ENCODE data around the gene KIF24.
"Not testable (repeated sequence)": the region's sequence is repeated elsewhere in the genome, so short reads cannot be mapped to it uniquely, and the experiment has no call there.

Gene KIF24

DNA sequence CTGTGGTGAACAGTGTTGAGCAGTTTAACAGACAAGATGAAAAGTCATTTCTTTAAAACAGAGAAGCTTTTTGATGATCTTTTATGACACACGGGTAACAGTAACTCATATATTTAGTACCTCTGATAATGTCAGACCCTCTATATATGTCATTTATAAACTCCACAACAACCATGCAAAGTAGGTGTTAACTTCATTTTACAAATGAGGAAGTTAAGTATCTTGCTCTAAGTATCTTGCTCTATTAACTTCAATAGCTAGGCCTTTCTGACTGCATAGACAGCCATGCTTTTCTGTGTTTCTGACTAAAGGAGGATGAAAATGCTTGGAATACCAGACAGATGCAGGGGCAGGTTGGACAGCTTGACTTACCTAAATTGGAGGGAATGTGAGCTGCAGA, 2.1 kb upstream of the KIF24 start:
- DNase-seq (ENCODE audit: low read depth in 2 of 2), result no peak

GRCh38 chr9:34328500-34328986, 525 bp downstream of the KIF24 start:
- DNase-seq (ENCODE audit: low read depth in 2 of 2), result no peak

- DNase-seq (ENCODE audit: low read depth in 2 of 2), result no peak
Measured at GRCh38 chr9:34326690-34327089, 2.4 kb downstream of the KIF24 start.

DNA sequence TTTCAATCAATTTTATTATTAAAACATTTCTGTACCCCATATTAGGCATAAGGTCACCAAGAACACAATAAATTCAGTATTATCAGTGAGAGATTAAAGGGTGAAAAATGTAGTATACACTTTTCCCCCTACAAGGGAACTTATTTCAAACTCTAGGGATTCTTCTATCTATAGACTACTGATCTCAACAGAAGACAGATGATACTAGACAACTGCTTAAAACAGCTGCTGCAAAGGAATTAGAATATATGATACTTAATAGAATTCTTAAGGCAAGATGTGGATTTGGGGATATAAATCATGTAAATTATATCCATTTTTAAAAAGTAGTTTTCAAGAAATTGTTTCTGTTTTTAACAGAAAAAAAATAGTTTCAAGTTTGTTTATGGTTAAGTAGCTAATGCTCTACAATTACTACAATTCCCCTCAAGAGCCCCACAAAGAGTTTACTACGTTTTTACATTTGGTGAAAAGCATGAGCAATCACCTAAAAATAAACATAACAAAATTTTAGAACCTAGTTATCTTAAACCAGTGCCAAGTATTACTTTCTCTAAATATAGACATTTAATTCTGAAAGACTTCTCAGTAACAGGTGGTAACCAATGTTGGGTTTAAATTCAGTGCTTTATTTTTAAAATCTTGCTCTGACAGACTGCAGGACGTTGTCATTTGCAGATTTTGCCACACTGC, 6.0 kb downstream of the KIF24 start:
- no peak for DNase-seq (ENCODE audit: low read depth in 2 of 2)

- DNase-seq (ENCODE audit: low read depth in 2 of 2), result no peak
Measured at GRCh38 chr9:34321451-34321850, 7.6 kb downstream of the KIF24 start.

DNA sequence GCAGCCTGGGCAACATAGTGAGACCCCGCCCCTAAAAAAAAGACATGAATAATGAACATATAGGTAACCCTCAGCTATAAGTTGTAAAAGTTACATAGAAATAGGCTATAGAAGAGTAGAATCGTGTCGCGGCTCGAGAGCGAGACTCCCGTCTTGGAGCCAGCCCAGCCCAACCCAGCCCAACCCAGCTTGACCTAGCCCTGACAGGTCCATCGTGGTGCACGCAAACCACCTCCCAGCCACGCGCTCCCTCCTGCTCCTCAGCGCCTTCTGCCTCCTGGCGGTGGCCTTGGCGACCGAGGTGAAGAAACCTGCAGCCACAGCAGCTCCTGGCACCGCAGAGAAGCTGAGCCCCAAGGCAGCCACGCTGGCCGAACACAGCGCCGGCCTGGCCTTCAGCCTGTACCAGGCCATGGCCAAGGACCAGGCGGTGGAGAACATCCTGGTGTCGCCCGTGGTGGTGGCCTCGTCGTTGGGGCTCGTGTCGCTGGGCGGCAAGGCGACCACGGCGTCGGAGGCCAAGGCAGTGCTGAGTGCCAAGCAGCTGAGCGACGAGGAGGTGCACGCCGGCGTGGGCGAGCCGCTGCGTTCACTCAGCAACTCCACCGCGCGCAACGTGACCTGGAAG, 10.8 kb downstream of the KIF24 start:
- DNase-seq (ENCODE audit: low read depth in 2 of 2), result no peak

GRCh38 chr9:34317436-34317835, 11.6 kb downstream of the KIF24 start:
- DNase-seq (ENCODE audit: low read depth in 2 of 2), result no peak

DNA sequence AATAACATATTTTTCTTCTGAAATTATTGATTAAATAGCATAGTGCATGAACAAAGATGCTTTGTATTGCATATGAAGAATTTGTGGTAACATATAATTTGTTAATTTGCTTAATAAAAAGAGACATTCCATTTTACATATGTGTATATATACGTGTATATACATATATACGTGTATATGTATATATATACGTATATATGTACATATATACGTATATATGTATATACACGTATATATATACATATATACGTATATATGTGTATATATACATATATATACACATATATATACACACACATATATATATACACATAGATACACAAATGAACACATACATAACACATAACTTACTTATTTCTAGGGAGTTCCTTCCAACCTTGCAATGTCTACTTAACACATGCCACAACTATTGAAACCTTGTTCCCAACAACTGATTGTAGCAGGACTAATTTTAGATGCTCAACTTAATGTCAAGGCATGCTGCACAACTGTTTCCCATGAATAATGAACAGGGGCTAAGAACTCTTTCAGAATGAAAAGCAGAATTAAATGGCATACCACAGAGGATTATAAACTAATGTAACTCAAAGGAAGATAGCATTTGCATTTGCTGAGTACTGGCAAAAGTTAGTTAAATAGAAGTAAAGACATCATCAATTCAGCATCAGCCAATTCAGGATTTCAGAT, 17.4 kb downstream of the KIF24 start:
- DNase-seq (ENCODE audit: low read depth in 2 of 2), result no peak

DNA sequence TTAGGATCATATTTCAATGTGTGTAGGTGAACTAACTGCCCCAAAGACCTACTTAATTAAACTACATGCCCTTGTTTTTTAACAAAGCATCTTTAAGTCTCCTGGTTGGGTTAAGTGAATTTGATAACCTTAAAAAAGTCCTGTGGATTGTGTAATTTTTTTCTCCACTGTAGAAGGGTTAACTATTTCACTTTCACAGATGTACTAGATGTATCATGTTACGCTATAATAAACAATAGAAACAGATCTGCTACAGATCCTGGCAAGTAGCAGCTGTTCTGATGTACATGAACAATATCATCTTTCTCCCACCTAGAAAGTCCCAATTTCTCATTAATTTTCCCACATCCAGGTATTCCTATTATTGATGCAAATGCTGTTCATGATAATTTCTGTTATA, 18.9 kb downstream of the KIF24 start:
- no peak for DNase-seq (ENCODE audit: low read depth in 2 of 2)

GRCh38 chr9:34308316-34308715, 20.8 kb downstream of the KIF24 start:
- not testable (repeated sequence) for DNase-seq (ENCODE audit: low read depth in 2 of 2)

GRCh38 chr9:34301064-34301463, 28.0 kb downstream of the KIF24 start:
- not testable (repeated sequence) for DNase-seq (ENCODE audit: low read depth in 2 of 2)

- DNase-seq (ENCODE audit: low read depth in 2 of 2), result no peak
Measured at GRCh38 chr9:34292552-34292951, 36.5 kb downstream of the KIF24 start.

DNA sequence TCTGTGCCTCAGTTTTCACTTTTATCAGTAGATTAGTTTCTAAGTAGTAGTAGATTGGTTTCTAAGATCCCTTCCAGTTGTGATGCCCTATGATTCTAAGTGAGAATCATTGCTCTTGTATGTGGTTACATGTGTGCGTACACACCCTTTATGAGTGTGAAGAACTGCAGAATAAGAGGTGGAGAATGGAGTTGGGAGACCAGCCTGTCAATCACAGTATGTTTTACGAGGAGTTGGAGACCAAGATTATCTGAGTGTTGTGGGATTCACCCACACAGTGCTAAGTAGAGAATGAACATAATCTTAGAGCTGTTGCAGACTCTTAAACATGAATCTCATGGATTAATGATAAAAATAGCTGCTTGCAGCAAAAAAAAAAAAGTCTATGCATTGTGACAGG, 37.6 kb downstream of the KIF24 start:
- DNase-seq (ENCODE audit: low read depth in 2 of 2), result no peak

DNA sequence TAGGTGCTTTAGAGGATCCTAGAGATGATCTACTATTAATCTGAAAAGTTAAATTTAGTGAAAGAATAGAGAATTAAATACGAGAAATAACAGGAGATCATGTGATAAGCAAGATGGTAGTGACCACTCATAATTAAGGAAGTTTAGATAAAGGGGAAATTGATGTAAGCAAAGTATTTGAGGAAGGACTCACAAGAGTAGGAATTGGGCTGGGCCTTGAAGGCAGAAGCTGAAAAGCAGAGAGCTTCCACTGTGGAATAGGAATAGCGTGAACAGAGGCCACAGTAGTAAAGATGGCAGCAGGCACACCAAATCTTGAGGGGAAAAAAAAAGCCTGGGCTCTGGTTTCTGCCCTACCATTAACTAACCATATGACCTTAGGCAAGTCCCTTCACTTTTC, 38.0 kb downstream of the KIF24 start:
- DNase-seq (ENCODE audit: low read depth in 2 of 2), result no peak

DNA sequence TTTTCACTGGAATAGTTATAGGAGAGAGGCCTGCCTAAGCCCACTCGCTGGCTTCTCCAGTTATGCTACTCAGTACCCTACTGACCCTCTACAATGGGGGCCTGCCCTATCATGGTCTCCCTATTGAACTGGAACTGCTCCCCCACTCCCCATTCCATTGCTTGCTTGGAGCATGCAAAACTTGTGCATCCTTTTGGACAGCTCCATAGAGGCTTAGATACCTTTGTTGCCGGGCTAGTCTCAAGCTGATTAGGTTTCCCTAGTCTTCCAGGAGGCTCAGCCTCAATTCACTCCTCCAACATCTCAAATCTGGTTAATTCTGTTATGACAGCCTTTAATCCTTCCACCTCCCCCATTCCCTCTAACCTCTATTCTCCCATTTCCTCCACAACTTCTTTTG, 39.9 kb downstream of the KIF24 start:
- no peak for DNase-seq (ENCODE audit: low read depth in 2 of 2)

- no peak for DNase-seq (ENCODE audit: low read depth in 2 of 2)
Measured at GRCh38 chr9:34282096-34282495, 47.0 kb downstream of the KIF24 start.

DNA sequence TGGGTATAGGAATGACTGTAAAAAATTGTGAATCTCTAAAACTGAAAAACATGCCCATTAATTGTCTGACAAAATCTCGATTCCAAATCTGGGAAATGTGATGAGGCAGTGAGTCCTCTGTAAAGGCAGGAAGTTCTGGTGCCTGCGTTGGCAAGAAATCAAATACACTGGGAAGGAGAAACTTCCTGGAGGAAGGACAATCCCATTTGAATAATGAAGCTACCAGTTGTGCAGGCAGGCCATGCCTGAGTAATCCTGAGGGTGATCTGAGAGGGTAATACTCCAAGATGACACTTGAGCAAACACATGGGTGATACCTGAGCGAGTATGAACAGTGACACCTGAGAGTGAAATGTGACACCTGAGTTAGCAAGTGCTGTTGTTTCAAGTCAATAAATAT, 49.7 kb downstream of the KIF24 start:
- no peak for DNase-seq (ENCODE audit: low read depth in 2 of 2)

Measured in stimulated activated CD4-positive, alpha-beta T cell treated with anti-CD3 and anti-CD28 coated beads, Interleukin-1b, Interleukin-23, amount 100 ng/mL, for 4 hours (primary cell).